ENCODE results near the gene CDSN.
"Not testable (repeated sequence)": the region's sequence is repeated elsewhere in the genome, so short reads cannot be mapped to it uniquely, and the experiment has no call there.

CDSN gene

GRCh38 chr6:31081872-31082271 is 38.4 kb downstream of the CDSN start:
- DNase-seq: no peak

GRCh38 chr6:31079656-31080261 is 40.5 kb downstream of the CDSN start:
- DNase-seq: peak; percentile 51

GRCh38 chr6:31076611-31077010 is 43.6 kb downstream of the CDSN start:
- no peak for DNase-seq

- DNase-seq: no peak
Observed at GRCh38 chr6:31075528-31075927, 44.7 kb downstream of the CDSN start.

GRCh38 chr6:31074401-31074800 is 45.8 kb downstream of the CDSN start:
- no peak for DNase-seq

- DNase-seq: no peak
Observed at GRCh38 chr6:31070711-31071197, 49.5 kb downstream of the CDSN start.

GRCh38 chr6:31068669-31069340 is 51.4 kb downstream of the CDSN start:
- DNase-seq: peak; percentile 59

- not testable (repeated sequence) for DNase-seq
Observed at GRCh38 chr6:31067891-31068668, 52.2 kb downstream of the CDSN start.

GRCh38 chr6:31067028-31067427 is 53.2 kb downstream of the CDSN start:
- DNase-seq: not testable (repeated sequence)

- no peak for DNase-seq
Observed at GRCh38 chr6:31065556-31065955, 54.7 kb downstream of the CDSN start.

Measured in activated effector memory CD4-positive, alpha-beta T cell treated with Interleukin-2 at 50 U/mL for 16 hours (primary cell).